ENCODE measurements around the gene CEL. TPM values are rescaled to one million over a fixed set of nuclear protein-coding genes. Genes with fewer than 3 reads are reported as not detected.

Gene CEL
- total RNA-seq, 6 donors from 2014 or later: 0.15 to 9.4 (median 1.1) TPM; not detected in 1

DNA sequence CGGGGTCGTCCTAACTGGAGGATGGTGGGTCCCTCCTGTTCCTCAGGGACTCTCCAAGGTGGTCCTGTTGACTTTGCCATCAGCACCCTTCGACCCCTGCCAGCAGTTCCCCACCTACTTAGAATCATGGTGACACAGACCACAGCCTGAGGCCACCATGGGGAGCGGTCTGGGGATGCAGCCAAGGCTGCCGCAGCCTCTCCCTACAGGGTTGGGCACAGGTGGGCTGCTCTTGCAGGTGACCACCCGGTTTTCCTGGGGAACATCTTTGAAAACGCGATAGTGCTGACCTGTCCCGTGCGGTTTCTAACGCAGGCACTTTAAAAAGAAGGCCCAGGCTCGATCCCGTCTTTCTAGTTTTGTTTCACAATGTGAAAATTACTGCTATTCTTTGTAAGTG lies 12.7 kb upstream of the CEL start:
- no peaks in the 10 kb centered on the region for H3K4me1 ChIP-seq
- H3K27ac ChIP-seq: no peak overlapping the region
- H3K4me3 ChIP-seq: no peak overlapping the region
- no peak for ATAC-seq (ENCODE audit: low FRiP score in 2 of 2)
- peaks cover 16 to 99% (median 81%) of the 10 kb centered on the region in 4 donors for H3K36me3 ChIP-seq
- WGBS, 2 donors: 93 to 95% methylated on average over 10 to 13 of the region's 13 CpGs
- H3K9me3 ChIP-seq: no peaks in the 10 kb centered on the region
- DNase-seq: no peak
- H3K27me3 ChIP-seq: no peaks in the 10 kb centered on the region
- TF ChIP-seq POLR2A (IDR thresholded peaks at IDR 0.05): no peak
- TF ChIP-seq POLR2AphosphoS5 (IDR thresholded peaks at IDR 0.05): no peak
- TF ChIP-seq, protein P1, sequence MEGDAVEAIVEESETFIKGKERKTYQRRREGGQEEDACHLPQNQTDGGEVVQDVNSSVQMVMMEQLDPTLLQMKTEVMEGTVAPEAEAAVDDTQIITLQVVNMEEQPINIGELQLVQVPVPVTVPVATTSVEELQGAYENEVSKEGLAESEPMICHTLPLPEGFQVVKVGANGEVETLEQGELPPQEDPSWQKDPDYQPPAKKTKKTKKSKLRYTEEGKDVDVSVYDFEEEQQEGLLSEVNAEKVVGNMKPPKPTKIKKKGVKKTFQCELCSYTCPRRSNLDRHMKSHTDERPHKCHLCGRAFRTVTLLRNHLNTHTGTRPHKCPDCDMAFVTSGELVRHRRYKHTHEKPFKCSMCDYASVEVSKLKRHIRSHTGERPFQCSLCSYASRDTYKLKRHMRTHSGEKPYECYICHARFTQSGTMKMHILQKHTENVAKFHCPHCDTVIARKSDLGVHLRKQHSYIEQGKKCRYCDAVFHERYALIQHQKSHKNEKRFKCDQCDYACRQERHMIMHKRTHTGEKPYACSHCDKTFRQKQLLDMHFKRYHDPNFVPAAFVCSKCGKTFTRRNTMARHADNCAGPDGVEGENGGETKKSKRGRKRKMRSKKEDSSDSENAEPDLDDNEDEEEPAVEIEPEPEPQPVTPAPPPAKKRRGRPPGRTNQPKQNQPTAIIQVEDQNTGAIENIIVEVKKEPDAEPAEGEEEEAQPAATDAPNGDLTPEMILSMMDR (IDR thresholded peaks at IDR 0.05): no peak
- no peak for TF ChIP-seq EP300 (IDR thresholded peaks at IDR 0.05)

DNA sequence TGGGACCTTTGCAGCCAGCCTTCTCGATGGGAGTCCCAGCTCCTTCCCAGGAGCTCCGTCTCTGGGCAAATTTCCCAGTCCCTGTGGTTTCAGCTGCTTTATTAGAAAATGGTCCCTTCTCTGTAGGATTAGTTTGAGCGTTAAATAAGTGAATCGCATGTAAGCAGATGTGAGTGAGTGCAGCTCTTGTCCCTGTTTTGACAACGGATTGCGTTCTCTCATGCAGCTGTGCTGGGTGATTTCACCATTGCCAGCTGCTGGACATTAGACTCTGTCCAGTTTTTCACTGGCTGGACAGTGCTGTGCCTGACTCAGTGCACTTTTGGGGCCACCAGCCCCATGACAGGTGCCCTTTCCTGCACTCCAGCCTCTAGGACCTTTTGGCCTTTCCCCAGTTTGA lies 11.6 kb upstream of the CEL start:
- H3K27ac ChIP-seq: no peak overlapping the region
- no peaks in the 10 kb centered on the region for H3K9me3 ChIP-seq
- TF ChIP-seq POLR2AphosphoS5 (IDR thresholded peaks at IDR 0.05): no peak
- no peak for TF ChIP-seq EP300 (IDR thresholded peaks at IDR 0.05)
- TF ChIP-seq, protein P1 (IDR thresholded peaks at IDR 0.05): no peak
- no peak for TF ChIP-seq POLR2A (IDR thresholded peaks at IDR 0.05)
- no peaks in the 10 kb centered on the region for H3K4me1 ChIP-seq
- 94 to 95% methylated on average over 6 of the region's 6 CpGs for WGBS, 2 donors
- peaks cover 17 to 99% (median 81%) of the 10 kb centered on the region in 4 donors for H3K36me3 ChIP-seq
- ATAC-seq (ENCODE audit: low FRiP score in 2 of 2): no peak
- no peaks in the 10 kb centered on the region for H3K27me3 ChIP-seq
- DNase-seq: no peak
- H3K4me3 ChIP-seq: no peak overlapping the region

DNA sequence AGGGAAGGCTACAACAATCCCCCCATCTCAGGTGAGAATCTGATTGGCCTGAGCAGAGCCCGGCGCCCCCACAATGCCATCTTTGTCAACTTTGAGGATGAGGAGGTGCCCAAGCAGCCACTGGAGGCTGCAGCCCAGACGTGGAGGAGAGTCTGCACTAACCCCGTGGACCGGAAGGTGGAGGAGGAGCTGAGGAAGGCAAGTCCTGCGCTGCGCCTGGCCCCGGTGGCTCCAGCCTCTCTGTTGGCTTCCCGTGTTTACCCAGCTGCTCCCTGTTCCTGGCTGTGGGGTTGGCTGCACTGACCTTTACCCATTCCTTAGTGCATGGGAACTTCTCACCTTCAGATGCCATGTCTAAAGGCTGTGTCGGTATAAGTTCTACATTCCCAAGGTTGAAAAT lies 11.0 kb upstream of the CEL start:
- Histone ChIP-seq H3K27me3 (no peaks in the 10 kb centered on the region), H3K4me1 (no peaks in the 10 kb centered on the region), H3K36me3 (peaks cover 15 to 99% (median 81%) of the 10 kb centered on the region in 4 donors), H3K27ac (no peak overlapping the region), H3K9me3 (no peaks in the 10 kb centered on the region), H3K4me3 (no peak overlapping the region)
- WGBS, 2 donors: 89 to 92% methylated on average over 10 of the region's 10 CpGs
- TF ChIP-seq POLR2A (IDR thresholded peaks at IDR 0.05) (no peak), POLR2AphosphoS5 (IDR thresholded peaks at IDR 0.05) (no peak)
- DNase-seq (no peak), ATAC-seq (ENCODE audit: low FRiP score in 2 of 2) (no peak)

DNA sequence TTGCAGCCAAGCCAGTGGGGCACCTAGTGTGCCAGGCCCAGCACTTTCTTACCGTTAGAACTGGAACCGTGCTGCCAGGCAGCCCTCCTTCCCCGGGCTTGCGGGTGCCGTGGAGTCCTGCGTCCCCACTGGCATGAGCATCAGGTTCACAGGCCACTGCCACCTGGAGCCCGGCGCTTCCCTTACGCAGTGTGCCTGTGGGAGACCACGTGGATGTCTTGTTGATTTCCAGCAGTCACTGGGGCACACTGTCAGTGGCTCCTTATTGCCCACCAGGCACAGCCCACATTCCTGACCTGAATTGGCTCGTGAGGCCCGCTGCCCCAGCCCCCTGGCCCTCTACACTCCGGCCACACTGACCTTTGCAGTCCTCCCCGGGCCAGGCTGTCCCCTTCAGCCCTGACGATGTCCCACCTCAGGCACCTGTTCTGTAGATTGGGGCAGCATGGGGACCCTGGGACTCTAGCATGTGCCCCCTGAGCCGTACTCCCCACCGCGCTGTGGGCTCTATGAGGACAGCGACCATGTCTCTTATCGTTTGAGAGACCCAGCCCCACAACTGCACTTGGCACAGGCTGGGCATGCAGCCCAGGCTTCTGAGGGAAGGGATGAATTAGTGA lies 10.4 kb upstream of the CEL start:
- whole genome bisulfite sequencing, 2 donors: 95 to 99% methylated on average over 16 to 17 of the region's 20 CpGs
- Histone ChIP-seq H3K4me3 (no peak overlapping the region), H3K9me3 (no peaks in the 10 kb centered on the region), H3K36me3 (peaks cover 15 to 99% (median 82%) of the 10 kb centered on the region in 4 donors), H3K27me3 (no peaks in the 10 kb centered on the region), H3K27ac (no peak overlapping the region), H3K4me1 (no peaks in the 10 kb centered on the region)
- no peak for ATAC-seq (ENCODE audit: low FRiP score in 2 of 2)
- TF ChIP-seq POLR2A (IDR thresholded peaks at IDR 0.05): no peak
- no peak for TF ChIP-seq POLR2AphosphoS5 (IDR thresholded peaks at IDR 0.05)
- no peak for TF ChIP-seq EP300 (IDR thresholded peaks at IDR 0.05)
- TF ChIP-seq, protein P1 (IDR thresholded peaks at IDR 0.05): no peak
- DNase-seq: no peak

DNA sequence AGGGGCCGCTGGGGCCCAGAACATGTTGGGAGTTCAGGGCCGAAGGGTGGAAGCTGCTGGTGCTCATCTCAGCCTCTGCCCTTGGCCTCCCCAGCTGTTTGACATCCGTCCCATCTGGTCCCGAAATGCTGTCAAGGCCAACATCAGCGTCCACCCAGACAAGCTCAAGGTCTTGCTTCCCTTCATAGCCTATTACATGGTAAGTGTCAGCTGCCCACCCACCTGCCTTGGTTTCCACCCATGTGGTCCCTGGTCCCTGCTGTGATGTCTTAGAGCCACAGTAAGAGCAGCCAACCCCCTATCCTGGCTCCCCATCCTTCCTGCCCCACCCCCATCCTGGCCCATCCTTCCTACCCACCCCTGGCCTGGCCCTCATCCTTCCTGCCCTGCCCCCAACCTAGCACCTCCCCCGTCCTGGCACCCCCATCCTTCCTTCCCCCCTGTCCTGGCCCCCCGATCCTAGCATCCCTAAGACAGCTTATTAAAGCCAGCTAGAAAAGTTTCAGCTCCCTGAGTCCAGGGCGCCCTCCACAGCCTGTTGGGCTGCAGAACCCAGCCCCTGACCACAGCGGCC lies 9.7 kb upstream of the CEL start:
- no peak for DNase-seq
- Histone ChIP-seq H3K9me3 (no peaks in the 10 kb centered on the region), H3K4me3 (no peak overlapping the region), H3K36me3 (peaks cover 15 to 99% (median 81%) of the 10 kb centered on the region in 4 donors), H3K27ac (no peak overlapping the region), H3K27me3 (no peaks in the 10 kb centered on the region), H3K4me1 (no peaks in the 10 kb centered on the region)
- 84 to 93% methylated on average over 8 to 9 of the region's 9 CpGs for WGBS, 2 donors
- ATAC-seq (ENCODE audit: low FRiP score in 2 of 2): no peak
- TF ChIP-seq POLR2AphosphoS5 (IDR thresholded peaks at IDR 0.05) (no peak), EP300 (IDR thresholded peaks at IDR 0.05) (no peak), POLR2A (IDR thresholded peaks at IDR 0.05) (no peak)
- TF ChIP-seq, protein P1 (IDR thresholded peaks at IDR 0.05): no peak
